ENCODE measurements around the gene FAM180A.
"Not testable (repeated sequence)": the region's sequence is repeated elsewhere in the genome, so short reads cannot be mapped to it uniquely, and the experiment has no call there.

Gene FAM180A

GRCh38 chr7:135748770-135749169, at the start of gene FAM180A:
Gene FAM180A, minus strand, starts transcription at chr7:135748813. Its CDS starts 233 bp downstream, at chr7:135748580.
- DNase-seq: no peak

- no peak for DNase-seq
These were observed 49.5 kb upstream of the FAM180A start for GRCh38 chr7:135798095-135798494.

DNA sequence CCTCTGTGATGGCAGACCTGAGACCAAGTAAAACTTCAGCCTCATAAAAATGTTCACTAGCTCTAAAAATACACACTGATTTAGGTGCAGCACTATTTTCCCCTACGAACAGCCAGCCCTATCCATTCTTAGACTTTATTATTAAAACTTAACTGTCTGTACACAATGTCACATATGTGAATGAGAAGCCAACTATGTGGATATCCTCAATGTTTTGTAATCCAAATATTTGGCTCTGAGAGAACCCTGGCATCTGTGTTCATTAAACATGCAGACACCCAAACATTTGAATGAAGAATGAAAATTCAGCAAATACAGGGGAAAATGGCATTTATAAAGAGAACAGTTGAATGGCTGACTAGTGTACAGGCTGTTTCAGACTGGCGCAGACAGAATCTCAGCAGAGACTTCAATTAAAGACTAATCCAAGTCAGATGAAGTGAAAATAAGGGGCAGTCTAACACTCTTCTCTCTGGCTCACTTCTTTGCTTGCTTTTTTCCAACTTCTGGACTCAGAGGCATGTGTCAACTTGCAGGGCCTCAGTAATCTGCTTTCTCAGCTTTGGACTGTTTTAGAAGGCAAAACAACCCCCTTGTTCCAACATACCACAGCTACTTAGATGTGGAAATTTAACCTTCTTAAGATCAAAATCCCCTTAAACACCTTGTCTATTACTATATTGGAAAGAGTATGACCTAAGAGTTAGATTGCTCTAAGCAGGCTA, 47.4 kb upstream of the FAM180A start:
- DNase-seq: no peak

DNA sequence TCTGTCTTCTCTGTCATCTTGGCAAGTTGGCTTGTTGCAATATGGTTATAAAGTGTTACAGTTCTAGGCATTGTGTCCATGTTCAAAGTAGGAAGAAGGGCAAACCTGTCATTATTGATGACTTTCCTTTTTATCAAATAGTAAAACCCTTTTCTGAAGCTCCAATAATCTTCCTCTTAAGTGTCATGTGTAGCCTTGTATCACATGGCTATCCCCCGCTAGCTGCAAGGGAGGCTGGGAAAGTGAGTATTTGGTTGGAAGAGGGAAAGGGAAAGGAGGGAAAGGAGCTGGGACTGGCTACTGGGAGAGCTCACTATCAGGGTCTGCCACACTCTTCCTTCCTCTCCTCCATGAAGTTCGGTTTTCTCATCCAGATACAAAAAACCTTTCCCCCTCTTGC, 45.2 kb upstream of the FAM180A start:
- DNase-seq: no peak

GRCh38 chr7:135792866-135793265, 44.3 kb upstream of the FAM180A start:
- no peak for DNase-seq

DNA sequence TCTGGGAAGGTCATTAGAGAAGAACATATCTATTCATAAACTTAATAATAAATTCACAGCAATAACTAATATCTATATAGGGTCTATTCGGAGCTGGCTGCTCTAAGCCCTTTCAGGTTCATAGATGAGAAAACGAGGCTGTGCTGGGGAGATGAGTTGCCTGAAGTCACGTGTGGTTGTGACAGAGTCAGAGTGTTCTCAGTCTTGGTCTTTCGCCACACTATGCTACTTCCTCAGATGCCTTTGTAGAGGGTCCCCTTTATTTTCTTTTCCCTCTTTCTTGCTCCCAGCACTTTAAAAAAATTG, 43.7 kb upstream of the FAM180A start:
- no peak for DNase-seq

DNA sequence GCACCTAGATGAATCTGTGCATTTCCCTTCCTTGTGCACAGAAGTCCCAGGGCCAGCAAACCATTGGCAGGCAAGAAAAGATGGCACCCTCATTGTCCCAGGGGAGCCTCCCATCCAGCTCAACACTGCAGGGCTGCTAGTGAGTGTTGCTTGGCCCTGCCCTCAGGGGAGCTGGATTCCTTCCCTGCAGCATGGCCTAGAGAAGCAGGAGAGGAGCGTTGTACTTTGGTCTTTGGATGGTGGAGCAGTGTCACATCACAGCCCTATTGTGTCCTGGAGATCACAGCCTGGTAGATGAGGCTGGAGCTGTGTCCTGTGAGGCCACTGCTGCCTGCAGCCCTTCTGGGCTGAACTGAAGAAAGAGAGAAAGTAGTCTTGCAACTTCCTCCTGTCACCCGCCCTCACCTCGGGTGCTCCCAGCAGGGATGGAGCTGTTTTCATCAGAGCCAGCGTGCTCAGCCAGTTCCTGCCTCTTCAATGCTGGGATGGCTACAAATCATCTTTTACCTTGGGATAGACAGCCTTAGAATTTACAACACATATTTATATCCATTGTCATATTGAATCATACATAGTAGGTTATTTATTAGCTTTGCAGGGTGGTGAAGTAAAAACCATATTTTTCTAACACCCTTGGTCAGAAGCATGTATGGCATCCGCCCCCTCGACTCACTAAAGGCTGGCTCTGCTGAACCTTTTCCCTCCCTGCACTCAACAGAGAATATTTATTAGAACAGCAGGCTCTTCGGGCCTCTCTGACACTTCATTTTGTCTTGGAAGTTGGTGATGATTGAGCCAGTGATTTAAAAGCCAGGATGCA, 43.1 kb upstream of the FAM180A start:
- DNase-seq: no peak

GRCh38 chr7:135790371-135790977, 41.9 kb upstream of the FAM180A start:
- DNase-seq: no peak

DNA sequence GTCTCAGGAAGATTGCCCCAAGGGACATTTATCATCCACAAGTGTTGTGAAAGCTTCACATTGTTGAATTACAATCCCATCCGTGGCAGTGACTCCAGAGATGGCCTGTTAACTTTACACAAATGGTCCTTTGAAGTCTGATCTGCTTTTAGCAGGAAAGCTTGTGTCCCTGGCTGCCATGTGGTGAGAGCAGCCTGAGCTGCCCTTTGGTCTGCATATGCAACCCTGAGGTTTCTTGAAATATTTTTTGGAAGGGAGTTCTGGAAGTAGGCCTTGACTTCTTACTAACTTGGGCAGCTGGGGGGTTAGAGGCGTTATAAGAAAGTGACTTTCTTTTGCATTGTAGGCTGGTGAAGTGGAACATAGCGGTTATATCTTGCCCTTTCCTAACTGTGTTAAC, 41.3 kb upstream of the FAM180A start:
- DNase-seq: no peak

DNA sequence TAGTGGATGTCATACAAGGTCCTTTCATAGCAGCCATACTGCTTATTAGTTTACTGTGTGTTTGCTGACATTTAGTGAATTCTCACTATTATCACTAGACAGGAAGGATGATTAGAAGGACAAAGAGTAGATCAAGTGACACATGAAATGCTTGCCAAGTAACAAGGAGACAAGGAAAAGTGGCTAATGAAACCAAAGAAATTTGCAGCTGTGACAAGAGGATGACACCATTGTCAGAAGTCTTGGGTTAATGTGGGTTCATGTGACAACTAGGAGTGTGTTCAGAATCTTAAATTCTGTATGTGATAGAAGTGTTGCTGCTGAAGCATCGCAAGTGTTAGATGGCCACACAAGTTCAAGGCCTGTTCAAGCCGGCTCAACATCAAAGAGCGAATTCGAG, 40.8 kb upstream of the FAM180A start:
- DNase-seq: no peak

DNA sequence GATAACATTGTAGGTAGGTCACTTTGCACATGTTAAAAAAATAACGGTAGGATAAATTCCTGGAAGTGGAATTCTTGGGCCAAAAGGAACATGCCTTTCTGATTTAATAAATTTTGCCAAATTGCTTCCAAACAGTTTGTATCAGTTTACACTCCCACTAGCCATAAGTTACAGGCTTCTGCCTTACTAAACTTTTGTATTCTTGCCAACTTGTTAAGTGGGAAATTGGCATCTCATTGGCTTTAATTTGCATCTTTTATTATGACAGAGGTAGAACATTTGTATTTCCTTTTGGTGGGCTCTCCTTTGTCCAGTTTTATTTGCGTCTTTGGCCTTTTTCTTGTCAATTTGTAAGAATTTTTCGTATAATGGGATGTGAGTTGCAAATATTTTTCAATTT, 38.3 kb upstream of the FAM180A start:
- DNase-seq: no peak

GRCh38 chr7:135785065-135785464, 36.5 kb upstream of the FAM180A start:
- no peak for DNase-seq

- DNase-seq: no peak
These were observed 35.4 kb upstream of the FAM180A start for GRCh38 chr7:135784013-135784412.

DNA sequence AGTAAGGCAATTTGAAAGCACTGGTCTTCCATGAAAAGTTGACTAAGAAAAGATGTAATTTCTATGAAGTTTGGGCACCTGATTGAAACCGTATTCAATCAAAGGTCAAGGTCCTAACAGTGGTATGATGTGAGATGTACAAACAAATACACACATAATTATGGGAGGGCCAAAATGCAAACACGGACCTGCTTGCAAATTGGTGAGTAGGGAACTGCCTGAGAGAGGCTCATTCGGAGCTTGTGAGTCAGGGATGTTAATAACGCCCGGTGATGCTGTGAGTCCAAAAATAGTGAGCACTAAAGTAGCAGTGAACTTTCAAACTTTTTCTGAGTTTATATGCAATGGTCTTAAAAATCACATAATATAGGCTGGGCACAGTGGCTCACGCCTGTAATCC, 34.2 kb upstream of the FAM180A start:
- no peak for DNase-seq

GRCh38 chr7:135782377-135782776, 33.8 kb upstream of the FAM180A start:
- DNase-seq: no peak

DNA sequence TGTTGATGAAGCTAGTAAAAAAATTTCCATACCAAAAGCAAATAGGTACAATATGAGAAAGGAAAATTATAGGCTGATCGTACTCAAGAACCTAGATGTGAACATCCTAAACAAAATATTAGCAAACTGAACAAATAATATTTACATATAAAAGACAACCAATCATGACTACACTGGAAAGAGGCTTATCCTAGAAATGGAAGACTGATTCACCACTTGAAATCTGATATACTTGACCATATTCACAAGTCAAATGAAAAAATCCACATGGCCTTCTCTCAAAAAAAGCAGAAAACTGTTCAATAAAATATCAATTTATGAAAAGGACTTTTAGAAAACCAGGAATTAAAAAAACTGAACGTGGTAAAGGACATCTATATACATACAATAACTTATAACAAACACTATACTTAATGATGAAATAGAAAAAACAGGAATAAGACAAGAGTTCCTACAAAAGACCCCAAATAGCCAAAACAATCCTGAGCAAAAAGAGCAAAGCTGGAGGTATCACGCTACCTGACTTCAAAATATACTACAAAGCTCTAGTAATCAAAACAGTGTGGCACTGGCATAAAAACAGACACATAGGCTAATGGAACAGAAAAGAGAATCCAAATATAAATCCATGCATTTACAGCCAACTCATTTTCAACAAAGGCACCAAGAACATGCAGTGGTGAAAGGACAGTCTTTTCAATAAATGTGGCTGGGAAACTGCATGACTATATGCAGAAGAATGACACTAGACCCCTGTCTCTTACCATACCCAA, 29.2 kb upstream of the FAM180A start:
- DNase-seq: no peak

DNA sequence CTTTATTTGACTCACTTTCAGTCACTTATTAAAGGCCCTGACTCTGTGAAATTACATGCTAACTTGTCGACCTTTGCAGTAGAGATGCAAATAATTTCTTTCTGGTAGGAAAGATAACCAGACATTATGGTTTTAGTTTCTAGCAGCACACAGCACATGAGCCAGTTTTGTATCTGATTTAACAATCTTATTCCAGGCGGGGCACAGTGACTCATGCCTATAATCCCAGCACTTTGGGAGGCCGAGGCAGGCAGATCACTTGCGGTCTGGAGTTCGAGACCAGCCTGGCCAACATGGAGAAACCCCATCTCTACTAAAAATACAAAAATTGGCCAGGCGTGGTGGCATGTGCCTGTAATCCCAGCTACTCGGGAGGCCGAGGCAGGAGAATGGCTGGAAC, 27.3 kb upstream of the FAM180A start:
- DNase-seq: not testable (repeated sequence)

- DNase-seq: no peak
These were observed 26.6 kb upstream of the FAM180A start for GRCh38 chr7:135775230-135775629.

- DNase-seq: no peak
These were observed 25.7 kb upstream of the FAM180A start for GRCh38 chr7:135774284-135774683.

DNA sequence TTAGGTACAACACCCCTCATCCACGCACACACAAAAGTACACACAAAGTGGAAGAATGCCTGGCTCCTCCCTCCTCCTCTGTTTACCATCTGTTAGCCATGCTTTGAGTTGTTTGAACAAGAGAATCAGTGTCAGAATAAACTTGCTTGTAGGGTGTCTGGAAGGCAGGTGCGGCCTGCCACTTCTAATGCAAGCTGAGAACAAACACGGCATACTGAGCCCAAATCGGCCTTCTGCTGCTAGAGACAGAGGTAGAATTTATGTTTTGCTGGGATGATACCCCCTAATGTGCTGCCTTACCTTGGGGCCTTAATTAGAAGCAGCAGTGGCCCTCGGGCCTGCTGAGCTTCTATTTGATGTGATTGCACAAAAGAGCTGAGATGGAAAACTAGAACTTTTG, 24.9 kb upstream of the FAM180A start:
- peak; percentile 81 to 89 for DNase-seq

- DNase-seq: peak in 1 of 2 experiments; percentile 58
These were observed 24.1 kb upstream of the FAM180A start for GRCh38 chr7:135772639-135773222.

- peak; percentile 16 to 53 for DNase-seq
These were observed 23.5 kb upstream of the FAM180A start for GRCh38 chr7:135771961-135772638.
